Epidermal melanocyte (primary cell): ENCODE results near the gene PRSS36.
"Not testable (repeated sequence)": the region's sequence is repeated elsewhere in the genome, so short reads cannot be mapped to it uniquely, and the experiment has no call there.

Experiments
- DNase-seq: peaks from one replicate; pipeline ENCODE4 v3.0.0; 2011; ENCODE audit warnings: low spot score; ENCODE audit not compliant: insufficient read length

The PRSS36 gene

DNA sequence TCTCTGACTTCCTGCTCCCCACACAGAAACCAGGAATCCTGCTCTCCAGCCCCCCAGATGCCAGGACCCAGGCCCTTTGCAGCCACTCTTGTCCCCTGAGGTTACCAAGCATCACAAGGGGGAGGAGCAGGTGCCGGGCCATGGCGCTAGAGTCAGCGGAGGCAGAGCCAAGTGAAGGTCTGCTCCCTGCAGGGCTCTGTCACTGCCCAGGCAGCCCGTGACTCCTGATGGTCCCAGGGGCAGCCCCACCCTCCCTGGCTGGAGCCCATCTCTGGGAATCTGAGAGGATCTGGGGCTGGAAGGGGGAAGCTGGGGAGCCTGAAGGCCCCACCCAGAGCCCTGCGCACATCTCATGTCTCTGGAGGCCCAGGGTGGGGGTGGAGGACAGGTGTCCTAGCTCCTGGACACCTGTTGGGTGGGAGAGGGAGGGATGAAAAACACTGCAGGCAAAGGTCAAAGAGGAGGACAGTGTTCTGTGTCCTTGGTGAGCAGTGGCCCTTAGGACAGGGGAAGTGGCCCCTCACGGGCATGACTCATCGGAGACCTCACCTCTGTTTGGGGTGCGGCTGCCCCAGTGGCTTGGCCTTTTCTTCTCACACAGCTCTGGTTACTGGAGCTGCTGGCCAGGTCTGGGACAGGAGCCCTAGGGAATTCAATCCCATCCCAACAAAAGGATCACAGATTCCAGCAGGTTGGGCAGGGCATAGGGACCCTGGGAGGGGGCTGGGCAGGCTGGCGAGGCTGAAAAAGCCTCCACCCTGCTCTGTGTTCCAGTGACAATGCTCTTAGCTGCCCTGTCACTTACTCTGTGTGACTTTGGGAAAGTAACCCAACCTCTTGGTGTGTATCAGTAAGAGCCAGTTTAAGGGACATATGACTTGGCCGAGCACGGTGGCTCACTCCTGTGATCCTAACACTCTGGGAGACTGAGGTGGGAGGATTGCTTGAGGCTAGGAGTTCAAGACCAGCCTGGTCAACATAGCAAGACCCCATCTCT lies at the start of gene PRSS36:
TSS of gene PRSS36 (minus strand) at position 173 of the 997 bp plus-strand sequence. CDS start at position 142, 31 bp downstream.
- no peak for DNase-seq

DNA sequence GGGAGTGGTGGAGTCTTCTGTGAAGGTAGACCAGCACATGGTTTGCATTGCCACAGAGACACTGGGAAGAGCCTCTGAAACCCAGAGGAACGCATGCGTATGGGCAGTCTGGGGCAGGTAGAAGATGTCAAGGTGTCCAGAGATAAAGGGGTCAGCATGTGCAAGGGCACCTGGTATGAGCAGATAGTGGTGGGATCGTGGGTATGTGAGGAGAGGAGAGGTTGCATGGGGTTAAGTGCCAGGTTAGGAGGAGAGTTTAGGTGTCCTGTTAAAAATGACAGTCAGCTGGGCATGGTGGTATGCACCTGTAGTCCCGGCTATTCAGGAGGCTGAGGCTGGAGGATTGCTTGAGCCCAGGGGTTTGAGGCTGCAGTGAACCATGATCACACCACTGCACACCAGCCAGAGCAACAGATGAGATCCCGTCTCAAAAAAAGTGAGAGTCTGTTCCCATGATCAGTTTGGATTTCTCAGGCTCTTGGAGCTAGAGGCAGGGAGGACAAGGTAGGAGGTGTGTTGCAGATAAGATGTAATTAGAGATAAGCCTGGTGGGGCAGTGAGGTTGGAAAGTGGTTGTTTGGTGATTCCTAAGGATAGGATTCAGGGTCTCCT lies 49.7 kb upstream of the PRSS36 start:
- DNase-seq = no peak

DNA sequence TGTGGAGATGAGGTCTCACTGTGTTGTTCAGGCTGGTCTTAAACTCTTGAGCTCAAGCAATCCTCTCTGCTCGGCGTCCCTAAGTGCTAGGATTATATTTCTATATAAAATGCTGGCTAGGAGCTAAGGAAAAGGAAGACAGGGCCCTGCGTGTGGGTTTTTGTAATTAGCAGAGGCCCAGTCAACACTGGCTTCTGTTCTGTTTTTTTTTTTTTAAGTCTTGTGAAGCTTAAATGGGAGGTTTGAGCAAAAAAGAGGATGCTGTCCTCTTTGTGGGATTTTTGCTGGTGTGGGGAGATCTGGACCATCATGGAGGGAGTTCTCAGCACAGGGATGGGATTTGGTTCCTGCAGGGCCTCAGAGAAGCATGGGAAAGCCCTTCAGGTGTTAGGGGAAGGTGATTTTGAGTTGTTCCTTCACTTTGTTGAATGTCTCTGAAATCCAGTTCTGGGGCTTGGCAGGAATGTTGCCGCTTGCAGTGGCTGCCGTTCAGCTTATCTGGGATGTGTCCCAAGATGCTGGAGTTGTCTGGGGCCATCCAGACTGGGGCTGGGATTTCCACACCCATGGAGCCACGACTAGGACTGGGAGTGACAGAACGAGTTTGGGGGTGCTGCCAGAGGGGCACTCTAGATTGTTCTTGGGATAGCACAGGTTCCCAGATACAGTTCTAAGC lies 48.5 kb upstream of the PRSS36 start:
- no peak for DNase-seq

DNA sequence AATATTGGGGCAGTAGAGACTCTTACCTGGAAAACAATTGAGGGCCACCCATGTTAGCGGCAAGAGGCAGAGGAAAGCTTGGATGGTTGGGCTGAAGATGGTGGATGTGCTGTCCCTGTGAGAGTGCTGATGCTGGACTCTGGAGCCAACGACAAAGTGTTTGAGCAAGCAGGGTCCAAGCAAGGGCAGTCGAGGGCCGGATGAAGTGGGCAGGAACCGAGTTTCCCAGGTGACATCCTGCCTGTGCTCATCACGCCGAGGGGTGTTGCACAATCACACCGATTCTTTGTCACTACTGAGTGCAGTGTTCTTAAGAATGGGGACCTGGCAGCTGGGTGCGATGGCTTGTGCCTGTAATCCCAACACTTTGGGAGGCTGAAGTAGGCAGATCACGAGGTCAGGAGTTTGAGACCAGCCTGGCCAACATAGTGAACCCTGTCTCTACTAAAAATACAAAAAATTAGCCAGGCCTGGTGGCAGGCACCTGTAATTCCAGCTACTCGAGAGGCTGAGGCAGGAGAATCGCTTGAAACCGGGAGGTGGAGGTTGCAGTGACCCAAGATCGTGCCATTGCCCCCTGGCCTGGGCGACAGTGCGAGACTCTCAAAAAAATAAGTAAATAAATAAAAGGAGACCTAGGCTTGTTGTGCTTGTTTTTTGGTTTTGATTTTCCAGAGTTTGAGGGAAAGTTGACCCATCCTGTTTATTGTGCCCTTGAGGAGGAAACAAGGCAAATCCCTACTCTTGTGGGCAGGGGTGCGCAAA lies 46.6 kb upstream of the PRSS36 start:
- DNase-seq = no peak

DNA sequence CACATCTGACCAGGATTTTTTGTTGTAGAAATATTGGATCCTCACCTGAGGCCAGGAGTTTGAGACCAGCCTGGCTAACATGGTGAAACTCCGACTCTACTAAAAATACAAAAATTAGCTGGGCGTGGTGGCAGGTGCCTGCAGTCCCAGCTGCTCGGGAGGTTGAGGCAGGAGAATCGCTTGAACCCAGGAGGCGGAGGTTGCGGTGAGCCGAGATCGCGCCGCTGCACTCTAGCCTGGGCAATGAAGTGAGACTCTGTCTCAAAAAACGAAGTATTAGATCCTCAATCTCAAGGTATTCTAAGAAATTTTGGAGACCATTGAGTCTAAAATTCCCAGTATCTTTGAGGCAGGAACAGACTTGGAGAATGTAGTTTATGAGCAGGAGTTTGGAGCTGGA lies 46.0 kb upstream of the PRSS36 start:
- not testable (repeated sequence) for DNase-seq

DNA sequence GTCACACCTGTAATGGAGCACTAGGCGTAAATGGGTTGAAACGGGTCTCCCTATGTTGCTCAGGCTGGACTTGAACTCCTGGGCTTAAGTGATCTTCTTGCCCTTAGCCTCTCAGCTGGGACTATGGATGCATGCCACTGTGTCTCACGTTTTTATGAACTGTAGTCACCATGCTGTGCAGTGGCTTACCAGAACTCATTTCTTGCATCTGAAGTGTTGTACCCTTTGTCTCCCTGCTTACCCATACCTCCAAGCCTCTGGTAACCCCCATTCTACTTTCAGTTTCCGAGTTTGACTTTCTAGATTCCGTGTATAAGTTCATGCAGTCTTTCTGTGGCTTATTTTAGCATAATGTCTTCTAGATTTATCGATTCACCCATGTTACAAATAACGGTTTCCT lies 45.0 kb upstream of the PRSS36 start:
- DNase-seq = no peak

DNA sequence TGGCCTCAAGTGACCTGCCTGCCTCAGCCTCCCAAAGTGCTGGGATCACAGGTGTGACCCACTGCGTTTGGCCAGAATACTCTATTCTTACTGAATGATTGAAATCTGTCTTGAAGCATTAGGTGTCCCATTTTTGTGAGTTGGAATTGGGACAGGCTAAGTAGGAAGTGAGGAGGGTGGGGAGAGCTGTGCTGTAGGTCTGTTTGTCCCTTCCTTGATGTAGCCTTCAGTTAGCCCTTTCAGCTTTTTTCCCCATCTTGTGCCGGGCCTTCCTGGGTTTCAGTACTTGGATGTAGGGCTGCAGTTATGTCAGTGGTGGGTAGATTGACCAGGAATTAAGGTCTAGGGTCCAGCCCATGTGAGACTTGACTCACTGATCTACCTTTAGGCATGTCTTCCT lies 44.0 kb upstream of the PRSS36 start:
- DNase-seq = no peak

DNA sequence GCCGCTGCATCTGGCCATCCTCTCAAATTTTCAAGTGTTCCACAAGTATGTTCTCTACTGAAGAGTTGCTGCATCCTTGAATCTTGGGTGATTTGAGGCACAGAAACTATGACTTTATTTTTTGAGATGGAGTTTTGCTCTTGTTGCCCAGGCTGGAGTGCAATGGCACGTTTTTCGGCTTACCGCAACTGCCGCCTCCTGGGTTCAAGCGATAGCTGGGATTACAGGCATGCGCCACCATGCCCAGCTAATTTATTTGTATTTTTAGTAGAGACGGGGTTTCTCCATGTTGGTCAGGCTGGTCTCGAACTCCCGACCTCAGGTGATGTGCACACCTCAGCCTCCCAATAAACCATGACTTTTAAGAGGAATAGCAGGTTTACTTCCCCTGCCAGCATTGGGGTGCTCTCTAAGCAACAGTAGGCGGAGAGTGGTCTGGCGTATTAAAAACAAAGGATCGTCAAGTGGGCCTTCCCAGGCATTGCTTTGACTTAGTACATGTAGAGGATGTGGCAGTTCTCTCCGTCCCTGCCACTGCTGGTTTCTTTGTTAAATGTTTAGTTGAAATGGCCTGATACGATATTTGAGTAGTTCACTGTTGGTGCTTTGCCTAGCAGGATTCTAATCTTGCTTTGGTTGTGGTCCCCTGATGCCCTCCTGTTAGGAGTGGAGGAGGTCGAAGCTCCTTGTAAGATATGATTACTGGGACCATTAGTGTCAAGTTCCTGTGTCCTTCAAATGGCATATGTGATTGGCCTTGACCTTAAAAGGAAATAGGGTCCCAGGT lies 43.2 kb upstream of the PRSS36 start:
- no peak for DNase-seq

DNA sequence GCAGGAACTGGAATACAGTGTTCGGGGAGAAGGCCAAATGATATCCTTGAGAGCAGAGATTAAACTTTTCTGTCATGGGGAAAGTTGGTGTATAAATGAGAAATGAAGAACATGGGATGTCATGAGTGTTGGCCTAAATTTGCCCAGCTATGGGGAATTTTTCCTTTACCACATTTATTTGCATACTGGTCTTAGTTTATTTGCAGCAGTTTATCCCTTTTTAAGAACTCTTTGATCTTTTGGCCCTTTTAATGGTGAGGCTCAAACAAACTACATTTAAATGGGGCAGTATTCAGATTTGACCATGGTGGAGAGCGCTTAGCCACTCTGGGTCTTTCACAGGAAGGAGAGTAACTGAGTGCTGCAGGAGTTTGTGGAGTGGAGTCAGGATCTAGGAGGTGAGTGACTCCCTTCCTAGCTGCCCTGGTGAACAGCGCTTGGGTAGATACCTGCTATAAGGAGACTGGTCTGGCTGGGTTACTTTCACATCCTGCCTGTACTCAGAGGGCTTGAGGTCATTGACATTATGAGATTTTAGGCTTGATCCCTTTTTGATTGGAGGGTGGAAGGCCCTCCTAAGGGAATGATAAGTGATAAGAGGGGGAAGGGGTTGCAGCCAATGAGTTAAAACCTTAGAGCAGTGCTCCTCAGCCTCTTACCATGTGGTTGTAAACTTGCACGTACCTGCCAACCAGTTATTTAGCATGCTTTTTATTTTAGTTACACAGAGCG lies 42.0 kb upstream of the PRSS36 start:
- no peak for DNase-seq

DNA sequence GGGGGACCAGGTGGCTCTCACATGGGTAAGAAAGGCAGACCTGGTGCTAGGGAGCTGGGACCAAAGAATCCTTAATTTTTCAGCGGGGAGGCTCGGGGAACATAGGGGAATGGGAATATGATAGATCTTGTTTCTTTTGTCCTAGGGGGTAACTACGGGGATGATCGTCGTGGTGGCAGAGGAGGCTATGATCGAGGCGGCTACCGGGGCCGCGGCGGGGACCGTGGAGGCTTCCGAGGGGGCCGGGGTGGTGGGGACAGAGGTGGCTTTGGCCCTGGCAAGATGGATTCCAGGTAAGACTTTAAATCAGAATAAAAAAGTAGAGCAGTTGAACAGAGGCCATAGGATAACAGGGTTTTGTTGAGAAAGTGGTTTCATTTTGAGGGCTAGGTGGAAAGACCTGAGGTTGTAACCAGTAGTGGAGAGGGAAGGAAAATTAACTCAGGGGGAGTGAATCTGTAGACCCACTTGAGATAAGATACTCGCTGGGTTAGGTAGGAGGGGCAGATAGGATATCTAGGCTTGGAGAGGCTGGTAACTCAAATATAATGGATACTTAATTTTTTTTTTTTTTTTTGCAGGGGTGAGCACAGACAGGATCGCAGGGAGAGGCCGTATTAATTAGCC lies 41.1 kb upstream of the PRSS36 start:
- DNase-seq = no peak

DNA sequence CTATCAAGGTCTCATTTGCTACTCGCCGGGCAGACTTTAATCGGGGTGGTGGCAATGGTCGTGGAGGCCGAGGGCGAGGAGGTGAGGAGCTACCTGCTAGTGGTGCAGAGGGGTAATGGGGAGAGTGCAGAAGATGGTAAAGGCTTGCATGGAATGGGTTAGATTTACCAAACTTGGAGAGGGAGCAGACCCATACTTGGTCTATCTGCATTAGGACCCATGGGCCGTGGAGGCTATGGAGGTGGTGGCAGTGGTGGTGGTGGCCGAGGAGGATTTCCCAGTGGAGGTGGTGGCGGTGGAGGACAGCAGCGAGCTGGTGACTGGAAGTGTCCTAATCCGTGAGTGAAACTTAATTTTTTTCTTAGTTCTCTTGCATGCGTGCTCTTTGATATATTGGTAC lies 40.2 kb upstream of the PRSS36 start:
- no peak for DNase-seq

DNA sequence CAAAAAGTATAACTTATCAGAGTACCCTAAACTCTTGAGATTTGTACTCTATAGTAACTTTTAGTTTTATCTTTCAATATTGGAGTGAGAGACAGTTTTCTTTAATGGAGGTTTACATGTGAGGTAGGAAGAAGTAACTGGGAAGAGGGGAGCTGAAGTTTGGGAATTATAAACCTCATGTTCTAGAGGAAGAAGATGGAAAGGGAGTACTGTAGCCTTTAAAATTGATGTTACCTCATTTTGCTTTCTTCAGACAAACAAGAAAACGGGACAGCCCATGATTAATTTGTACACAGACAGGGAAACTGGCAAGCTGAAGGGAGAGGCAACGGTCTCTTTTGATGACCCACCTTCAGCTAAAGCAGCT lies 39.5 kb upstream of the PRSS36 start:
- DNase-seq = no peak

DNA sequence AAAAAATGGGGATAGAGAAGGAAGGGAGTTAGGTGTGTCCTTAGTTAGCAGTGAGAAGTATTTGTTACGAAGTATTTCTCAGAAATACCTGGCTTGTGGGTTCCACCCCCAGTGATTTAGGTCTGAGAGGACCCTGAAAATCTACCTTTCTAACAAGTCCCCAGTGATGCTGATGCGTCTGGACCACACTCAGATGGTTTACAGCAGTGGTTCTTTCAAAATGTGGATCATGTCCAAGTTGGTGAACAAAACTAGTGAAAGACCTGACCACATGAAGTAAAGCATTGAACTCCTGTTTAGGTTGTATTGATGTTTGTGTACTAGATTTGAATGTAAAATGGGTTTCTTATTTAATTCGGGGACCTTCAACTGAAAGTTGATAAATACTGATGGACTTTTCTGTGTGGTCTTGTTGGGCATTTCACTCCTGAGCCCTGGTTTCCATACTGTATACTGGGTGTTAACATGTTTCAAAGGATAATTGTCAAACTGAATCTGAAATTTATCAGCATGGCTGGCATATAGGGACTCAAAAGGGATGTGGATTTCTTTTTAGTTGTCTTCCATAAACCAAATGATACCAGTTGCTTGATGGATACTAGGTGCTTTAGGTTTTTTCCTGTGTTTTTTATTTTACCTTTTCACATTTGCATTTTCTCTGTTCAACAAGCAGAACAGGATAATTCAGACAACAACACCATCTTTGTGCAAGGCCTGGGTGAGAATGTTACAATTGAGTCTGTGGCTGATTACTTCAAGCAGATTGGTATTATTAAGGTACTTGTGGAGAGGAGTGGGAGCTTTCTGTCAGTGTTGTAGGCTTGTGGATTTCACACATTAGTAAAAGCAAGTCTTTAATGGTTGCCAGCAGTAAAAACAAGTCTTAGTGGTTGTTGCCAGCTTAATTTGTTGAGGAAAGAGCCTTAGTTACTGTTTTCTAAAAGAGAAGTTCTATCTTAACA lies 38.9 kb upstream of the PRSS36 start:
- no peak for DNase-seq

DNA sequence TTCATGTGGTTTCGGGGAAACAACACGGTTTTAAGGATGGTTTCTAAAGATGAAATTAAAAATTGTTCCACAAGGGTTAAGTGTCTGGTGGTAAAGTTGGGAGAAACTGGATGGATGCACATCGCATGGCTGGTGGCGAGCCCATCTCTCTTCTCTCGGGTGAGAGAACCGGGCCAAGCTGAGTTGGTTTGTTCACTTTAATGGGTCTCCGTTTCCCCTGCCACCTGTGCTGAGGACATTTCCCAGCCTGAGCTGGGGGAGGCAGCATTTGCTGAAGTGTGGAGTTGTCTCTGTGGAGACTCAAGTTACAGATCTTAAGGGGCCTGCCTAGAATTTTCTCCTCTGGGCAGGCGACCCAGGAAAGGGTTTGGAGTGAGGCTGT lies 37.9 kb upstream of the PRSS36 start:
- DNase-seq = no peak

DNA sequence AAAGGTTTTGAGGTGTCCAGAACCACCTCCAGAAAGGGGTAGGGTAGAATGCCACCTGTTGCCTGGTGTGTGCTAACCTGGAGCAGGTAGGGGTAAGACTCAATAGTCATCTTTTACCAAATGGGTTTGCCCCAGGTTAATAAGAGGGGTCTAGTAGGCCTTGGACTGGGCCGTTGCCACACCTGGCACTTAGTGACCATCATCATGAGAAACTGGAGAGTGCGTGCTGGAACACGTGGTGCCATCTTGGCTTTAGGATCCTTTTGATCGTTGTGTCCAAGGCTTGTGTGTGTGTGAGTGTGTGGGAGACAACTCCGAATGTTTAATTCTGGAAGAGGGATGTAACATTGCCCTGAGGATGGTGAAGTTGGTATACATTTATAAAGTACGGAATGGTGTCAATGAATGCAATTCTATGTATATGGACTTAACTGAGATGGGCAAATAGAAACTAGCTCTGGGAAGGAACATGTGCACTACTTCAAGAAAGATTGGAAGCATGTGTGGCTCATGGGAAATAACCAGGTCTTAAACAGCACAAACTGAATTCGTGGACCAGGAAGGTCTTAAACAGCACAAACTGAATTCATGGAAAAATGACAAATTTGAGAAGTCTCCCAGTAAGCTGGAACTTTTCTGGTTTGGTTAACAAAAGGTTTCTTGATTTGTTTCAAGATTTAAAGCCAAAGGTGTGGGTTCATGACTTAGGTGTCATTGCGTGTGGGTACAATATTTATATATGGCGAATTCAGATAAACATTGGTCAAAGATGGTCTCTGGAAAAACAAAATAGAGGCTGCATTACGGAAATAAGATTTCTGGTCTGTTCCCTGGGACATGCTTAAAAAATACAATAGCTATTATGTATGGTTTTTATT lies 37.3 kb upstream of the PRSS36 start:
- no peak for DNase-seq

DNA sequence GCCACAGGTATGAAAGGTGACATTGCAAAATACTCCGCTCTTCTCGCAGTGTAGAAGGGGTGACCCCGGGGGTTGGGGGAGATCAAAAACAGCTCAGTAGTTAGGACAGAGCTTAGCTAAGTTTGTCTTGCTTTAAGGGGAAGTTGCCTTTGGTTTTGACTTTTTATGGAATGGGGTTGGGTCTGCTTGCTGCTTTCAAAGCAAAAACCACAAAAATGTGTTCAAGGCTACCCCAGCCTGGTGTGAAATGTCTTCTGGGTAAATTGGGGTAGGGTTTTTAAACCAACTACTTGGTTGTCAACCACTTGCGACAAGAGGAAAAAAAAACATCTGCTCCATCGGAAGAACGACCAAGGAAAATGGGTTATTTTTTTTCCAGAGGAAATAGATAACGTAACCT lies 36.3 kb upstream of the PRSS36 start:
- DNase-seq = no peak

DNA sequence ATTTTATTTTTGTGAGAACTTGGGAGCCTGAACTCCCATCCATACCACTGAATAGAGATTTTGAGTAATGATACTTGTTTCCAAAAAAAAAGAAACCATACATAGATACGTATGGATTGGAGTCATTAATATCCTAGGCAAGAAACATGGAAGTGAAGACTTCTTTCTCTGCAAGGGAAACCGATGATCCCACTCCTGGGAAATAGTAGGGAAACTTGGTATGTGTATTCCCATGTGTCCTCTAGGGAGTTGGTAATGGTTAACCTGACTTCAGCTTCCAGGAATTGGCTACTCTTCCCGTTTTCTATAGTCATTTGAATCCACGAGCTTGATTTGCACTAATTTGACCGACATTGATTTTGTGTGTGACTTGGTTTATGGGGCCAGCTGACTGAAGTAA lies 35.5 kb upstream of the PRSS36 start:
- no peak for DNase-seq
